Measurements from ENCODE around the gene SMIM22. TPM values are rescaled to one million over a fixed set of nuclear protein-coding genes. Genes with fewer than 3 reads are reported as not detected.
"Not testable (repeated sequence)": the region's sequence is repeated elsewhere in the genome, so short reads cannot be mapped to it uniquely, and the experiment has no call there.

The SMIM22 gene
- total RNA-seq, 1 experiment from 2014 or later: not detected

DNA sequence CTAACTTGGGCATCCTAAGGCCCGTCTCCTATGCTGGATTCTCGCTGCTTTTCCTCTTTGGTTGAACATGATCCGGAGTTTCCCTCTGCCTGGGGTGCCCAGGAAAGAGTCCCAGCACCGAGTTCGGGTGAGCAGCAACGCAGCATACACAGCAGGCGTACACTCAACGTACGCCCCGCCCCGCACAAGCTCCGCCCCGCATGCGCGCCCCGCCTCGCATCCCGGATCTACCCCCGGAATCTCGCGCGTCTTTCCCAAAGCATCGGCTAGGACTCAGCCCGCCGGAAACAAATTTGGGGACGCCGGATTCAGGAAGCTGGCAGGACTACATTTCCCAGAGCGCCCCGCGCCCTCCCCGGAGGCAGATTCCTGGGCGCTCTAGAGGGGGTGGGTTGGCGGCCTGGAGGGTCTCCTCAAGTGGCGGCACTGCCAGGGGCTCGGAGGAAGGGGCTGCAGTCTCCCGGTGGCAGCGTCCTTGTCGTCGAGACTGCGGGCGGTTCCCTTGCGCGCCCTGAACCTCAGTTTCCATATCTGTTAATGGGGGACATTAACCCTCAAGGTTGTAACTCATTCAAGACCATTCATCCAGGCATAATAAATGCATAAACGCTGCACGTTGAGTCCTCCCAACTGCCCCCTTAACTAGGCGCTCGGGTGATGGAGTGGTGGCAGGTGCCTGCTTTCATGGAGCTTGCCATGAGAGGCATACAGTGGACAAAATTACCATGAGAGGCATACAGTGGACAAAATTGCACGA lies 26.4 kb upstream of the SMIM22 start:
- DNase-seq (ENCODE audit: low read depth): peak; percentile 92

GRCh38 chr16:4769306-4769638 lies 25.9 kb upstream of the SMIM22 start:
- DNase-seq (ENCODE audit: low read depth): no peak

- DNase-seq (ENCODE audit: low read depth): no peak
These were observed 23.5 kb upstream of the SMIM22 start for GRCh38 chr16:4771646-4772045.

- DNase-seq (ENCODE audit: low read depth): no peak
These were observed 22.8 kb upstream of the SMIM22 start for GRCh38 chr16:4772351-4772750.

DNA sequence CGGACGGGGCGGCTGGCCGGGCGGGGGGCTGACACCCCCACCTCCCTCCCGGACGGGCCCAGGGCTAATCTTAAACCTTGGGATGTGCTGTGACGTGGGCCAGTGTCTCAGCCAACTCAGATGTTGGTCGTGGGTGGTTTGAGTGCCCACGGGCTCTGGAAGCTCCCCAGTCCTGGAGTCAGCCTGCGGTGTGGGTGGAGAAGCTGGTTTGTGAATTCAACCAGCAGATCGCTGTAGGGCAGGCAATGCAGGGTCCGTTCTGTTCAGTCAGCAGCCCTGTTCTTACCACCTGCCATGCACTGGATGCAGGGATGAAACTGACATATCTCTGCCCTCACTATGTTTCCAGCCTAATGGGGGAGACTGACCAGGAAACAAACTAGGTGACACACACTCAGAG lies 20.2 kb upstream of the SMIM22 start:
- no peak for DNase-seq (ENCODE audit: low read depth)

- no peak for DNase-seq (ENCODE audit: low read depth)
These were observed 18.9 kb upstream of the SMIM22 start for GRCh38 chr16:4776141-4776705.

DNA sequence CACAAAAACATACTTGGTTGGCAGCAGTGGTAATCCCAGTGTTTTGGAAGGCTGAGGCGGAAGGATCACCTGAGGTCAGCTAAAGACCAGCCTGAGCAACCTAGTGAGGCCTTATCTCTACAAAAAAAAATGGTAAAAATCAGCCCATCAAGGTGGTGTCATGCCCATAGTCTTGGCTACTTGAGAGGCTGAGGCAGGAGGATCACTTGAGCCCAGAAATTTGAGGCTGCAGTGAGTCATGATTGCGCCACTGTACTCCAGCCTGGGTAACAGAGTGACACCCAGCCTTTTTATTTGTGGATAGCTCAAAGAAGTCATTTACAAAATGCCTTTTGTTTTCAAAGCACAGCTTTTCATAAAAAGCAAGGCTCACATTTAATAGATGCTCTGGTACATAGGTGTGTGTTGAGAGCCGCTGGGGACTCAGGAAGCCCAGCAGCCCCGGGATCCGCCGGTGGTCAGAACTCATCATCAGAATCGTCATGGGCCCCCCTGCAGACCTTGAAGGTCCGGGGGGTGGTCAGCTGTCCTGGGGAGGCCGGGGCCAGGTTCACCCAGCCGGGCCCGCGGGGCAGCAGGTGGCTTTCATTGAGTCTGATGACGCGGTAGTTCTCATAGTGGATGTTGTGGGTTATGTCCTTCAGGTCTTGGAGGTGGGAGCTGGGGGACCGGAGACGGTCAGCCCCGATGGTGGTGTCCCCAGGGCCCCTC lies 17.7 kb upstream of the SMIM22 start:
- no peak for DNase-seq (ENCODE audit: low read depth)

DNA sequence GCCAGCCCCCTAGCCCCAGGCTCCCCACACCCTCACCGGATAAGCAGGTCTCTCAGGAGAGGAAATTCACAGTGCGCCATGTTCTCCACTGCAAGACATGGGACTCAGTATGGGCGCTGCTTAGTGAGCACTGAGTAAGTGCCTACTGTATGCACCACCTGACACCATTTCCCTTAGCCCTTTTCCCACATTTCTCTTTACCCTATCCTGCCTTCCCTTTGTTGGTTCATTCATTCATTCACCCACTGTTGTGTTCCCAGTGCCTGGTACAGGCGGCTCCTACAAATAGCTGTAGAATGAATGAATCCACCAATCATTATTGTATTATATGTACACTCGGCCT lies 17.1 kb upstream of the SMIM22 start:
- DNase-seq (ENCODE audit: low read depth): no peak

GRCh38 chr16:4780235-4780634 lies 14.9 kb upstream of the SMIM22 start:
- DNase-seq (ENCODE audit: low read depth): no peak

GRCh38 chr16:4783251-4783950 lies 11.8 kb upstream of the SMIM22 start:
- no peak for DNase-seq (ENCODE audit: low read depth)

GRCh38 chr16:4783951-4784336 lies 11.2 kb upstream of the SMIM22 start:
- DNase-seq (ENCODE audit: low read depth): no peak

DNA sequence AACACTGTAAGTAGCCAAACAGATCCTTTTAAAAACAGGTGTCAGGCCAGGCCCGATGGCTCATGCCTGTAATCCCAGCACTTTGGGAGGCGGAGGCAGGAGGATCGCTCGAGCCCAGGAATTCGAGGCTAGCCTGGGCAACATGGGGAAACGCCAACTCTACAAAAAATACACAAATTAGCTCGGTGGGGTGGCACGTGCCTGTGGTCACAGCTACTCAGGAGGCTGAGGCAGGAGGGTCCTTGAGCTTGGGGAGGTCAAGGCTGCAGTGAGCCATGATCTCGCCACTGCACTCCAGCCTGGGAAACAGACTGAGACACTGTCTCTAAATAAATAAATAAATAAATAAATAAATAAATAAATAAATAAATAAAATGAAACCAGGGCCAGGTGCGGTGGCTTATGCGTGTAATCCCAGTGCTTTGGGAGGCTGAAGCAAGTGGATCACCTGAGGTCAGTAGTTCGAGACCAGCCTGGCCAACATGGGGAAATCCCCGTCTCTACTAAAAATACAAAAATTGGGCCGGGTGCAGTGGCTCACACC lies 10.7 kb upstream of the SMIM22 start:
- DNase-seq (ENCODE audit: low read depth): not testable (repeated sequence)

- DNase-seq (ENCODE audit: low read depth): no peak
These were observed 9.3 kb upstream of the SMIM22 start for GRCh38 chr16:4785758-4786433.

DNA sequence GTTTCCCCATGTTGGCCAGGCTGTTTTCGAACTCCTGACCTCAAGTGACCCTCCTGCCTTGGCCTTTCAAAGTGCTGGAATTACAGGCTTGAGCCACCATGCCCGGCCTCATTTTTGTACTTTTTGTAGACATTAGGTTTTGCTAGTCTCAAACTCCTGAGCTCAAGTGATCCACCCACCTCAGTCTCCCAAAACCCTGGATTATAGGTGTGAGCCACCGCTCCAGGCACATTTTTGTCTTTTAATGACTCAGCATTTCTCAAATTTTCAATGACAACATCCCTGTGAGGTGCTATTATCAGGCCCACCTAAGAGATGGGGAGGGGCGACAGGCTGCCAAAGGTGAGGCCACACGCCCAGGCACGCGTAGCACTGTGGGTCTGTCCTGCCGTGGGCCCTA lies 8.1 kb upstream of the SMIM22 start:
- no peak for DNase-seq (ENCODE audit: low read depth)

GRCh38 chr16:4787627-4788482 lies 7.3 kb upstream of the SMIM22 start, which contains the start of gene SEPTIN12:
Gene SEPTIN12, minus strand, starts transcription at chr16:4788345. Its CDS starts 700 bp downstream, at chr16:4787645.
- no peak for DNase-seq (ENCODE audit: low read depth)

- no peak for DNase-seq (ENCODE audit: low read depth)
These were observed 6.7 kb upstream of the SMIM22 start for GRCh38 chr16:4788489-4788889.

DNA sequence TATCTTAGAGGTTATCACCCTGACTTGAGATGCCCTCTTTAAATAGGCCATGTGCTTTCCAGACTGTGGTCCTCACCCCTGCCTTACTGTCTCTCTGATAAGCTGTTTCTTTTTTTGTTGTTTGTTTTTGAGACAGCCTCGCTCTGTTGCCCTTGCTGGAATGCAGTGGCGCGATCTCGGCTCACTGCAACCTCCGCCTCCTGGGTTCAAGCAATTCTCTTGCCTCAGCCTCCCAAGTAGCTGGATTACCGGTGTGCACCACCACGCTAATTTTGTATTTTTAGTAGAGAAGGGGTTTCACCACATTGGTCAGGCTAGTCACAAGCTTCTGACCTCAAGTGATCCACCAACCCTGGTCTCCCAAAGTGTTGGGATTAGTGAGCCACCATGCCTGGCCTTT lies 6.3 kb upstream of the SMIM22 start:
- DNase-seq (ENCODE audit: low read depth): no peak

- no peak for DNase-seq (ENCODE audit: low read depth)
These were observed 4.9 kb upstream of the SMIM22 start for GRCh38 chr16:4790261-4790660.

GRCh38 chr16:4790871-4791270 lies 4.3 kb upstream of the SMIM22 start:
- peak; percentile 54 for DNase-seq (ENCODE audit: low read depth)

- DNase-seq (ENCODE audit: low read depth): no peak
These were observed 2.1 kb upstream of the SMIM22 start for GRCh38 chr16:4792951-4793513.

Data from RPMI7951 (cell line).